ENCODE results near the gene FAM111B. TPM values are rescaled to one million over a fixed set of nuclear protein-coding genes. Genes with fewer than 3 reads are reported as not detected.
"Not testable (repeated sequence)": the region's sequence is repeated elsewhere in the genome, so short reads cannot be mapped to it uniquely, and the experiment has no call there.

Gene FAM111B
- total and polyA plus RNA-seq, 7 donors: 0.27 to 6.8 (median 1.8) TPM; not detected in 2

- H3K36me3 ChIP-seq: no peaks in the 10 kb centered on the region
- TF ChIP-seq CTCF (IDR thresholded peaks at IDR 0.05) (peak in 1 of 4 experiments; percentile 12), EP300 (IDR thresholded peaks at IDR 0.05) (no peak)
- peak overlapping the region in 3 of 4 donors; percentile 18 to 28 (median 19) for H3K4me3 ChIP-seq
- peaks cover 0 to 41% (median 12%) of the 10 kb centered on the region in 3 donors for H3K27me3 ChIP-seq
- WGBS, 2 donors: 6 to 10% methylated on average over 23 of the region's 23 CpGs
- no peaks in the 10 kb centered on the region for H3K9me3 ChIP-seq
- DNase-seq: peak; percentile 69
- H3K4me1 ChIP-seq: peaks cover 0 to 22% (median 17%) of the 10 kb centered on the region in 4 donors
- H3K27ac ChIP-seq: no peak overlapping the region
- intact Hi-C loops (cut with DNase I): no loop called here
Observed at GRCh38 chr11:59102259-59102765, 4.7 kb upstream of the FAM111B start.

GRCh38 chr11:59107721-59108120, 684 bp downstream of the FAM111B start:
- not testable (repeated sequence) for H3K36me3 ChIP-seq, DNase-seq
- intact Hi-C loops (cut with DNase I): loop anchor here (2.0 kb wide), 1 partner anchor 35 kb away; the partner anchor contains the start of gene FAM111A

GRCh38 chr11:59112494-59112893, 5.5 kb downstream of the FAM111B start:
- DNase-seq: no peak
- Histone ChIP-seq H3K4me3 (no peak overlapping the region), H3K27ac (no peak overlapping the region), H3K4me1 (peaks cover 0 to 3% (median 2%) of the 10 kb centered on the region in 4 donors), H3K27me3 (no peaks in the 10 kb centered on the region), H3K9me3 (peaks cover 0 to 2% (median 0%) of the 10 kb centered on the region in 4 donors), H3K36me3 (no peaks in the 10 kb centered on the region)
- 75 to 86% methylated on average over 2 of the region's 2 CpGs for WGBS, 2 donors
- TF ChIP-seq POLR2A (IDR thresholded peaks at IDR 0.05) (no peak), POLR2AphosphoS5 (IDR thresholded peaks at IDR 0.05) (no peak), CTCF (IDR thresholded peaks at IDR 0.05) (no peak), EP300 (IDR thresholded peaks at IDR 0.05) (no peak)
- intact Hi-C loops (cut with DNase I): no loop called here

More at GRCh38 chr11:59107721-59108120, 684 bp downstream of the FAM111B start:
- not testable (repeated sequence) for H3K4me3 ChIP-seq, H3K27me3 ChIP-seq, H3K27ac ChIP-seq, H3K9me3 ChIP-seq
- WGBS, 2 donors: 5 to 20% methylated on average over 10 of the region's 10 CpGs
- peaks cover 0 to 18% (median 16%) of the 10 kb centered on the region in 4 donors for H3K4me1 ChIP-seq

GRCh38 chr11:59114344-59114743, 7.3 kb downstream of the FAM111B start:
- Histone ChIP-seq H3K9me3 (peaks cover 0 to 10% (median 3%) of the 10 kb centered on the region in 4 donors), H3K27me3 (no peaks in the 10 kb centered on the region)

GRCh38 chr11:59115553-59115952, 8.5 kb downstream of the FAM111B start:
- whole genome bisulfite sequencing, 2 donors: 93 to 97% methylated on average over 1 of the region's 1 CpG
- intact Hi-C loops (cut with DNase I): no loop called here
- DNase-seq: no peak
- H3K27me3 ChIP-seq: no peaks in the 10 kb centered on the region
- H3K36me3 ChIP-seq: no peaks in the 10 kb centered on the region
- no peak overlapping the region for H3K4me3 ChIP-seq
- no peaks in the 10 kb centered on the region for H3K4me1 ChIP-seq
- peaks cover 0 to 10% (median 3%) of the 10 kb centered on the region in 4 donors for H3K9me3 ChIP-seq
- TF ChIP-seq EP300 (IDR thresholded peaks at IDR 0.05) (no peak), CTCF (IDR thresholded peaks at IDR 0.05) (no peak), POLR2A (IDR thresholded peaks at IDR 0.05) (no peak), POLR2AphosphoS5 (IDR thresholded peaks at IDR 0.05) (no peak)
- H3K27ac ChIP-seq: no peak overlapping the region

More at GRCh38 chr11:59114344-59114743, 7.3 kb downstream of the FAM111B start:
- TF ChIP-seq EP300 (IDR thresholded peaks at IDR 0.05) (no peak), POLR2A (IDR thresholded peaks at IDR 0.05) (no peak), CTCF (IDR thresholded peaks at IDR 0.05) (no peak), POLR2AphosphoS5 (IDR thresholded peaks at IDR 0.05) (no peak)
- DNase-seq: no peak
- no peak overlapping the region for H3K27ac ChIP-seq
- H3K4me1 ChIP-seq: no peaks in the 10 kb centered on the region
- H3K4me3 ChIP-seq: no peak overlapping the region
- intact Hi-C loops (cut with DNase I): no loop called here
- no peaks in the 10 kb centered on the region for H3K36me3 ChIP-seq
- 95 to 97% methylated on average over 3 of the region's 3 CpGs for WGBS, 2 donors

Data from sigmoid colon (tissue), 7 donors.